ENCODE measurements around the gene ZSWIM6.

The ZSWIM6 gene

GRCh38 chr5:61333321-61333953, 1.4 kb downstream of the ZSWIM6 start:
- DNase-seq: peak; percentile 80

GRCh38 chr5:61333954-61334867, 2.2 kb downstream of the ZSWIM6 start:
- DNase-seq: no peak

- no peak for DNase-seq
Measured at GRCh38 chr5:61334868-61335615, 3.0 kb downstream of the ZSWIM6 start.

- no peak for DNase-seq
Measured at GRCh38 chr5:61339764-61340163, 7.7 kb downstream of the ZSWIM6 start.

- DNase-seq: no peak
Measured at GRCh38 chr5:61340775-61341361, 8.8 kb downstream of the ZSWIM6 start.

GRCh38 chr5:61342071-61342501, 10.0 kb downstream of the ZSWIM6 start:
- no peak for DNase-seq

- DNase-seq: no peak
Measured at GRCh38 chr5:61344187-61344944, 12.3 kb downstream of the ZSWIM6 start.

GRCh38 chr5:61346511-61346910, 14.5 kb downstream of the ZSWIM6 start:
- DNase-seq: no peak

GRCh38 chr5:61347080-61347479, 15.0 kb downstream of the ZSWIM6 start:
- DNase-seq: peak; percentile 25

GRCh38 chr5:61348447-61348846, 16.4 kb downstream of the ZSWIM6 start:
- no peak for DNase-seq

GRCh38 chr5:61349935-61350334, 17.9 kb downstream of the ZSWIM6 start:
- DNase-seq: no peak

GRCh38 chr5:61350535-61350934, 18.5 kb downstream of the ZSWIM6 start:
- no peak for DNase-seq

GRCh38 chr5:61351733-61352132, 19.7 kb downstream of the ZSWIM6 start:
- DNase-seq: no peak

- no peak for DNase-seq
Measured at GRCh38 chr5:61352180-61352579, 20.1 kb downstream of the ZSWIM6 start.

- no peak for DNase-seq
Measured at GRCh38 chr5:61352612-61353156, 20.6 kb downstream of the ZSWIM6 start.

GRCh38 chr5:61353293-61353692, 21.2 kb downstream of the ZSWIM6 start:
- no peak for DNase-seq

- DNase-seq: no peak
Measured at GRCh38 chr5:61354199-61354598, 22.1 kb downstream of the ZSWIM6 start.

GRCh38 chr5:61357745-61358144, 25.7 kb downstream of the ZSWIM6 start:
- DNase-seq: peak; percentile 66

GRCh38 chr5:61362796-61363368, 30.8 kb downstream of the ZSWIM6 start:
- DNase-seq: peak; percentile 24

- DNase-seq: no peak
Measured at GRCh38 chr5:61363401-61364114, 31.5 kb downstream of the ZSWIM6 start.

Measured in DMS53 (cell line).